ENCODE results near the gene RNF224.

RNF224 gene

GRCh38 chr9:137216188-137216965 lies 10.9 kb upstream of the RNF224 start:
- no peak for DNase-seq

GRCh38 chr9:137217276-137218211 lies 9.8 kb upstream of the RNF224 start:
- DNase-seq, result no peak

GRCh38 chr9:137218212-137218753 lies 9.0 kb upstream of the RNF224 start:
- DNase-seq, result no peak

- no peak for DNase-seq
Observed at GRCh38 chr9:137218754-137219271, 8.5 kb upstream of the RNF224 start.

- DNase-seq, result no peak
Observed at GRCh38 chr9:137219757-137220316, 7.5 kb upstream of the RNF224 start.

GRCh38 chr9:137220317-137221094 lies 6.8 kb upstream of the RNF224 start:
- no peak for DNase-seq

- DNase-seq, result no peak
Observed at GRCh38 chr9:137221095-137221505, 6.2 kb upstream of the RNF224 start.

GRCh38 chr9:137221506-137222111 lies 5.7 kb upstream of the RNF224 start:
- DNase-seq, result no peak

GRCh38 chr9:137222190-137223077 lies 4.9 kb upstream of the RNF224 start, which contains the start of gene RNF208:
Gene RNF208, minus strand, starts transcription at chr9:137222240. Its CDS starts 1,028 bp downstream, at chr9:137221212.
- DNase-seq, result no peak

GRCh38 chr9:137223078-137223970 lies 4.0 kb upstream of the RNF224 start:
- peak; percentile 95 to 97 for DNase-seq

GRCh38 chr9:137224830-137225694 lies 2.2 kb upstream of the RNF224 start, which contains the start of gene CYSRT1:
Gene CYSRT1, plus strand, starts transcription at chr9:137225174. Its CDS starts 448 bp downstream, at chr9:137225622.
- no peak for DNase-seq

- DNase-seq, result no peak
Observed at GRCh38 chr9:137225699-137226331, 1.5 kb upstream of the RNF224 start.

- no peak for DNase-seq
Observed at GRCh38 chr9:137226338-137227053, 806 bp upstream of the RNF224 start.

- no peak for DNase-seq
Observed at GRCh38 chr9:137227853-137228505, 677 bp downstream of the RNF224 start.

- DNase-seq, result no peak
Observed at GRCh38 chr9:137228506-137228967, 1.2 kb downstream of the RNF224 start.
